ENCODE measurements around the gene CNTD1.

CNTD1 gene

GRCh38 chr17:42832934-42833766, 34.5 kb downstream of the CNTD1 start, which contains the start of gene PSME3:
Gene PSME3 (plus strand): TSS chr17:42833397. CDS start chr17:42833632, 235 bp downstream.
- Histone ChIP-seq H3K4me1 (ENCODE audit: low read length) (peaks cover 13% of the 10 kb centered on the region), H2AFZ (ENCODE audit: low read depth, low read length) (peak within 1 kb of the TSS; percentile 90), H3K27me3 (ENCODE audit: low read depth, low read length) (no peaks in the 10 kb centered on the region), H3K9me3 (ENCODE audit: insufficient read depth, low read length) (no peaks in the 10 kb centered on the region), H3K4me2 (ENCODE audit: low read length) (peak within 1 kb of the TSS; percentile 98), H3K4me3 (ENCODE audit: low read length) (peak within 1 kb of the TSS; percentile 99), H3K36me3 (replicated peaks; ENCODE audit: low read depth, low read length) (peaks cover 23% of the 10 kb centered on the region), H4K20me1 (ENCODE audit: insufficient read depth, low read length) (no peaks in the 10 kb centered on the region; the same call in 1 of the 2 replicates), H3K79me2 (ENCODE audit: low read length) (peaks cover 53% of the 10 kb centered on the region), H3K9ac (ENCODE audit: low read length) (peak within 1 kb of the TSS; percentile 98), H3K27ac (ENCODE audit: low read length) (peak within 1 kb of the TSS; percentile 74)
- TF ChIP-seq EZH2phosphoT487 (IDR thresholded peaks at IDR 0.05; ENCODE audit: low read depth) (no peak), CTCF (IDR thresholded peaks at IDR 0.05; ENCODE audit: low read depth, low read length) (no peak)

GRCh38 chr17:42833767-42834422, 35.2 kb downstream of the CNTD1 start:
- TF ChIP-seq CTCF (IDR thresholded peaks at IDR 0.05; ENCODE audit: low read depth, low read length) = no peak
- no peak for TF ChIP-seq EZH2phosphoT487 (IDR thresholded peaks at IDR 0.05; ENCODE audit: low read depth)
- H3K27me3 ChIP-seq (ENCODE audit: low read depth, low read length) = no peaks in the 10 kb centered on the region
- peak overlapping the region; percentile 98 for H3K4me2 ChIP-seq (ENCODE audit: low read length)
- H4K20me1 ChIP-seq (ENCODE audit: insufficient read depth, low read length) = no peaks in the 10 kb centered on the region; the same call in 1 of the 2 replicates
- peak overlapping the region; percentile 99 for H3K4me3 ChIP-seq (ENCODE audit: low read length)
- H2AFZ ChIP-seq (ENCODE audit: low read depth, low read length) = no peak overlapping the region
- H3K9me3 ChIP-seq (ENCODE audit: insufficient read depth, low read length) = no peaks in the 10 kb centered on the region
- peaks cover 53% of the 10 kb centered on the region for H3K79me2 ChIP-seq (ENCODE audit: low read length)
- peaks cover 28% of the 10 kb centered on the region for H3K36me3 ChIP-seq (replicated peaks; ENCODE audit: low read depth, low read length)
- H3K4me1 ChIP-seq (ENCODE audit: low read length) = peaks cover 13% of the 10 kb centered on the region
- peak overlapping the region; percentile 74 for H3K27ac ChIP-seq (ENCODE audit: low read length)
- peak overlapping the region; percentile 98 for H3K9ac ChIP-seq (ENCODE audit: low read length)

GRCh38 chr17:42835732-42836131, 37.1 kb downstream of the CNTD1 start:
- Histone ChIP-seq H3K9ac (ENCODE audit: low read length) (no peak overlapping the region), H3K27ac (ENCODE audit: low read length) (no peak overlapping the region), H3K4me1 (ENCODE audit: low read length) (peaks cover 13% of the 10 kb centered on the region), H4K20me1 (ENCODE audit: insufficient read depth, low read length) (no peaks in the 10 kb centered on the region; the same call in 1 of the 2 replicates), H3K27me3 (ENCODE audit: low read depth, low read length) (no peaks in the 10 kb centered on the region), H3K79me2 (ENCODE audit: low read length) (peaks cover 53% of the 10 kb centered on the region), H3K9me3 (ENCODE audit: insufficient read depth, low read length) (no peaks in the 10 kb centered on the region), H3K36me3 (replicated peaks; ENCODE audit: low read depth, low read length) (peaks cover 37% of the 10 kb centered on the region), H3K4me3 (ENCODE audit: low read length) (no peak overlapping the region), H3K4me2 (ENCODE audit: low read length) (no peak overlapping the region), H2AFZ (ENCODE audit: low read depth, low read length) (no peak overlapping the region)
- no peak for TF ChIP-seq CTCF (IDR thresholded peaks at IDR 0.05; ENCODE audit: low read depth, low read length)
- no peak for TF ChIP-seq EZH2phosphoT487 (IDR thresholded peaks at IDR 0.05; ENCODE audit: low read depth)
